Hepatocyte (in vitro differentiated cells): ENCODE results near the gene COG1. TPM values are rescaled to one million over a fixed set of nuclear protein-coding genes. Genes with fewer than 3 reads are reported as not detected.

Experiments
- DNase-seq: peaks from one replicate; pipeline ENCODE4 v3.0.0-alpha.2; 2016; ENCODE audit warnings: low spot score
- H2AFZ ChIP-seq: fragments of 200-600 bp; sonication (generic); 2 replicates; pipeline ENCODE4 v1.6.0; 2016; ENCODE audit warnings: antibody characterized with exemption, mild to moderate bottlenecking
- H3K27ac ChIP-seq: fragments of 200-600 bp; sonication (generic); 2 replicates; pipeline ENCODE4 v1.5.1; 2016; ENCODE audit warnings: mild to moderate bottlenecking
- H3K27me3 ChIP-seq: fragments of 200-600 bp; sonication (generic); 2 replicates; pipeline ENCODE4 v1.6.1; 2016
- H3K36me3 ChIP-seq: fragments of 200-600 bp; sonication (generic); replicated peaks from 2 replicates; pipeline ENCODE4 v1.5.1; 2016; ENCODE audit warnings: low read depth; ENCODE audit not compliant: insufficient read depth
- H3K4me1 ChIP-seq: fragments of 200-600 bp; sonication (generic); 2 replicates; pipeline ENCODE4 v1.5.1; 2016; ENCODE audit warnings: mild to moderate bottlenecking, moderate library complexity; ENCODE audit not compliant: insufficient read depth
- H3K4me2 ChIP-seq: fragments of 200-600 bp; sonication (generic); 2 replicates; pipeline ENCODE4 v1.6.0; 2016
- H3K4me3 ChIP-seq: fragments of 200-600 bp; sonication (generic); 2 replicates; pipeline ENCODE4 v1.5.1; 2016; ENCODE audit warnings: mild to moderate bottlenecking
- H3K79me2 ChIP-seq: fragments of 200-600 bp; sonication (generic); 2 replicates; pipeline ENCODE4 v1.6.0; 2017; ENCODE audit warnings: mild to moderate bottlenecking
- H3K9me2 ChIP-seq: fragments of 200-600 bp; sonication (generic); replicated peaks from 2 replicates; pipeline ENCODE4 v1.6.0; 2017; ENCODE audit warnings: mild to moderate bottlenecking; ENCODE audit not compliant: insufficient read depth
- H3K9me3 ChIP-seq: fragments of 200-600 bp; sonication (generic); 2 replicates; pipeline ENCODE4 v1.5.1; 2016; ENCODE audit warnings: low read depth, mild to moderate bottlenecking
- H4K20me1 ChIP-seq: fragments of 200-600 bp; sonication (generic); 2 replicates; pipeline ENCODE4 v1.6.0; 2016; ENCODE audit warnings: mild to moderate bottlenecking; ENCODE audit not compliant: insufficient read depth, poor library complexity, severe bottlenecking
- CTCF ChIP-seq: fragments of 200-600 bp; sonication (generic); IDR thresholded peaks from 2 replicates; pipeline ENCODE4 v1.5.1; 2016; ENCODE audit warnings: antibody characterized with exemption, mild to moderate bottlenecking; ENCODE audit not compliant: poor library complexity
- EZH2 ChIP-seq: fragments of 200-600 bp; sonication (generic); IDR thresholded peaks from 2 replicates; pipeline ENCODE4 v1.6.1; 2016; ENCODE audit warnings: antibody characterized with exemption, mild to moderate bottlenecking, borderline replicate concordance
- EZH2phosphoT487 ChIP-seq: fragments of 200-600 bp; sonication (generic); IDR thresholded peaks from one replicate; pipeline ENCODE4 v1.6.1; 2018; ENCODE audit warnings: antibody characterized with exemption, mild to moderate bottlenecking, low read depth, moderate library complexity; ENCODE audit not compliant: unreplicated experiment, severe bottlenecking
- whole genome bisulfite sequencing: methylation state at CpG from one replicate; pipeline ENCODE4 v1.1.6; 2016; ENCODE audit warnings: low lambda C conversion rate; ENCODE audit errors: missing lambda C conversion rate; 5-methylcytosine and 5-hydroxymethylcytosine counted together
- polyA plus RNA-seq: library from polyadenylated mRNA; unstranded; fragments of >200 nt; fragmentation: Nextera tagmentation; extraction: Ambion mirVana; gene quantifications from 2 replicates; pipeline ENCODE4 v1.2.1, GENCODE V29; 2016
- total RNA-seq: library from RNA; depleted of rRNA; stranded (reverse); fragments of >200 nt; gene quantifications from 2 replicates; pipeline ENCODE4 v1.2.3, GENCODE V29; 2014

The COG1 gene
- total and polyA plus RNA-seq, 2 experiments from 2014 or later: 19.6 to 26.8 TPM

DNA sequence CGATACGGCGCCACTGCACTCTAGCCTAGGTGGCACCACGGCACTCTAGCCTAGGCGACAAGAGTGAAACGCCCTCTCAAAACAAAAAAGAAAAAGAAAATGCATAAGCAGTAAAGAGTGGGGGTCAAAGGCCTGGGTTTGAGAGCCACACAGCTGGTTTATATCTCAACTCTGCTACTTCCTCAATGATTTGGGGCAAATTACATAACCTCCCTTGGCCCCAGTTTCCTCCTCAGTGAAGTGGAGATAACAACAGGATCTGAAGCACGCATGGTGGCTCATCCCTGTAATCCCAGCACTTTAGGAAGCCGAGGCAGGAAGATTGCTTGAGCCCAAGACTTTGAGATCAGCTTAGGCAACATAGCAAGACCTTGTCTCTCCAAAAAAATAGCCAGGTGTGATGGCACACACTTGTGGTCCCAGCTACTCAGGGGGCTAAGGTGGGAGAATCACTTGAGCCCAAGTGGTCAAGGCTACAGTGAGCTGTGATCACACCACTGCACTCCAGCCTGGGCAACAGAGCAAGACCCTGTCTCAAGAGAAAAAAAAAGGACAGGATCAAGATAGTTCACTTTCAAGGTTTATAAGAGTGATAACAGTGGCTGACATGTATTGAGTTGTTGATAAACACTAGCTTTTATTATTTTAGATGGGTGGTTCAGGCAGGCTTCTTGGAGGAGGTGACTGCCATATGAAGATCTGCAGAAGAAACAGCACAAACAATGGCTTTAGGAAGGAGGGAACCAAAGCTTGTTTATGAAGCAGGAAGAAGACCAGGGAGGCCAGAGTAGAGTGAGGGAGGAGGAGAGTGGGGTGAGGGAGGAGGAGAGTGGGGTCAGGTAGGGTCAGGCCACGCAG, 8.5 kb upstream of the COG1 start:
- no peak for TF ChIP-seq EZH2
- TF ChIP-seq CTCF: no peak
- TF ChIP-seq EZH2phosphoT487: no peak
- WGBS: 83% methylated on average over 9 of the region's 9 CpGs
- Histone ChIP-seq H3K27me3 (peaks cover 5% of the 10 kb centered on the region), H3K4me3 (no peak overlapping the region), H3K4me1 (no peaks in the 10 kb centered on the region), H3K79me2 (no peaks in the 10 kb centered on the region), H3K9me2 (no peaks in the 10 kb centered on the region), H2AFZ (no peak overlapping the region), H4K20me1 (no peaks in the 10 kb centered on the region), H3K27ac (no peak overlapping the region), H3K36me3 (no peaks in the 10 kb centered on the region), H3K4me2 (no peak overlapping the region), H3K9me3 (no peaks in the 10 kb centered on the region)
- DNase-seq: no peak

DNA sequence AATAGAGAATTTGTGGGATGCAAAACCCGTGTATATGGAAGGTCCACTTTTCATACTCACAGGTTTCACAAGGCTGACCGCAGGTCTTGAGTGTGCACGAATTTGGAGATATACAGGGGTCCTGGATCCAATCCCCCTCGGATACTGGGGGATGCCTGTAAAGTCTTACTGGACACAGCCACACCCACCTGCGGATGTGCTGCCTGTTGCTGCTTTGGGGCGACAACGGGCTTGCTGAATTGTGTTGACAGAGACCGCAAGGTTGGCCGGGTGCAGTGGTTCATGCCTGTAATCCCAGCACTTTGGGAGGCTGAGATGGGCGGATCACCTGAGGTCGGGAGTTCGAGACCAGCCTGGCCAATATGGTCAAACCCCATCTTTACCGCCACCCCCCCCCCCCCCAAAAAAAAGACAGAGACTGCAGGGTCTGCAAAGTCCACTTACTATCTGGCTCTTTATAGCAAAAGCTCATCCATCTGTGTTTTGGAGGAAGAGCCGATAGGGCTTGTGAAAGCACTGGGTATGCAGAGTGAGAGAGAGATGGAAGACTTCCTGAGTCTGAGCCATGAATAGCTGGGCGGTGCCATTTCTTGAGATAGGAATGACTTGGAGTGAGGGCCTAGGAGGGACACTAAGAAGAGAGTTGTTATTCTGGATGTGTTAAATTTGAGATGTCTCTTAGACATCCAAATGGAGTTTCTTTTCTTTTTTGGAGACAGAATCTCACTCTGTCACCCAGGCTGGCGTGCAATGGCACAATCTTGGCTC, 6.4 kb upstream of the COG1 start:
- no peak overlapping the region for H3K4me2 ChIP-seq

GRCh38 chr17:73187203-73187769, 5.6 kb upstream of the COG1 start:
- Histone ChIP-seq H3K4me2 (no peak overlapping the region), H3K9me3 (no peaks in the 10 kb centered on the region), H3K36me3 (no peaks in the 10 kb centered on the region), H3K4me1 (no peaks in the 10 kb centered on the region), H4K20me1 (no peaks in the 10 kb centered on the region), H3K79me2 (no peaks in the 10 kb centered on the region), H3K27me3 (no peaks in the 10 kb centered on the region), H3K27ac (no peak overlapping the region), H2AFZ (no peak overlapping the region), H3K4me3 (no peak overlapping the region), H3K9me2 (no peaks in the 10 kb centered on the region)
- WGBS: 48% methylated on average over 9 of the region's 9 CpGs
- peak; percentile 41 for DNase-seq
- TF ChIP-seq EZH2 (no peak), CTCF (no peak), EZH2phosphoT487 (peak; percentile 82)

More for the DNA sequence above, 6.4 kb upstream of the COG1 start:
- no peak overlapping the region for H3K4me3 ChIP-seq
- no peak for DNase-seq
- no peaks in the 10 kb centered on the region for H3K27me3 ChIP-seq
- H3K36me3 ChIP-seq: no peaks in the 10 kb centered on the region
- no peak overlapping the region for H2AFZ ChIP-seq
- H3K4me1 ChIP-seq: no peaks in the 10 kb centered on the region
- no peak overlapping the region for H3K27ac ChIP-seq
- H4K20me1 ChIP-seq: no peaks in the 10 kb centered on the region
- no peaks in the 10 kb centered on the region for H3K9me2 ChIP-seq
- no peaks in the 10 kb centered on the region for H3K9me3 ChIP-seq
- no peaks in the 10 kb centered on the region for H3K79me2 ChIP-seq
- 90% methylated on average over 16 of the region's 16 CpGs for WGBS
- TF ChIP-seq EZH2phosphoT487 (no peak), CTCF (no peak), EZH2 (no peak)
